Choroid plexus epithelial cell (primary cell): Measurements from ENCODE around the gene ABCB1.
"Not testable (repeated sequence)": the region's sequence is repeated elsewhere in the genome, so short reads cannot be mapped to it uniquely, and the experiment has no call there.

ENCODE experiments used
- DNase-seq: peaks from one replicate; pipeline ENCODE4 v3.0.0-alpha.2; 2010; ENCODE audit warnings: low read depth
- H3K4me3 ChIP-seq: 2 replicates; pipeline ENCODE4 v1.5.1; 2011; ENCODE audit warnings: low read depth, mild to moderate bottlenecking, control low read depth, low read length, moderate library complexity
- CTCF ChIP-seq: conservative IDR thresholded peaks from 2 replicates; pipeline ENCODE4 v1.5.1; 2011; ENCODE audit warnings: low read depth, mild to moderate bottlenecking, control low read depth, inconsistent platforms, low read length, moderate library complexity

The ABCB1 gene

GRCh38 chr7:87581723-87582122 lies 19.0 kb downstream of the ABCB1 start:
- TF ChIP-seq CTCF = no peak
- no peak for DNase-seq
- no peak overlapping the region for H3K4me3 ChIP-seq

- TF ChIP-seq CTCF = no peak
- DNase-seq = no peak
- H3K4me3 ChIP-seq = no peak overlapping the region
Measured at GRCh38 chr7:87580636-87581035, 20.0 kb downstream of the ABCB1 start.

GRCh38 chr7:87575521-87575920 lies 25.2 kb downstream of the ABCB1 start:
- no peak for TF ChIP-seq CTCF
- H3K4me3 ChIP-seq = no peak overlapping the region
- no peak for DNase-seq

DNA sequence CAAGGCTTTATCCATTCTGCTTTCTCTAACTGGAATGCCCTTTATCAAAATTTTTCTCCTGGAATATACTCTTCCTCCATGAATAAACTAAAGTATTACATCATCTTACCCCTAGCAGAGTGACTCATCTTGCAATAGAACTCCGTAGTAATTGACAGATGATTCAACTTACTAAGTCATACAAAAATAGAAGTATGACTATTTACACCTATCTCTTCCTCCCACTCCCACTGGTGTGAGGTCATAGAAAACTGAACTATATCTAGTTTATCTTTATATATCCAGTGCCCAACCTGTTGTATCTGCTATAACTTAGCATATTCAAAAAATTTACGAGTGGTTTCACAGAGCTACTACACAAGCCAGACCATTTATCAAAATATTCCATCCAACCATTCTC lies 26.1 kb downstream of the ABCB1 start:
- DNase-seq = peak; percentile 46
- H3K4me3 ChIP-seq = no peak overlapping the region
- TF ChIP-seq CTCF = no peak

GRCh38 chr7:87572513-87572912 lies 28.2 kb downstream of the ABCB1 start:
- H3K4me3 ChIP-seq, DNase-seq: not testable (repeated sequence)

DNA sequence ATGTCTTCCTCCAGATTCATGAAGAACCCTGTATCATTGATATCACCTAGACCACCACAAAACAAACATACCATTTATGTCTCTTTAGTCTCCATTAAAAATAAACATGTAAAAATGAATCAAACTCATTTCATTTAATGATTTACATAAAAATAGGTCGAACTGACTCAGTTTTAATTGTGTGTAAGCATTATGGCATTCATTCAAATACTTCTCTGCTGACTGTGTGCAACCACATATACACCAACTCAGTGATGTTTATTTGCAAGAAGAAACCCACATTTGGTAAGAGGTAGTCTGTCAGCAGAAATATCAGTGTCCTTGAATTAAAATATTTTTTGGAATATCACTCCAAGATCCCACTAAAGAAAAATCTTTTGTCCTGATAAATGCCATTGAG lies 30.5 kb downstream of the ABCB1 start:
- no peak overlapping the region for H3K4me3 ChIP-seq
- peak; percentile 64 for DNase-seq
- no peak for TF ChIP-seq CTCF

DNA sequence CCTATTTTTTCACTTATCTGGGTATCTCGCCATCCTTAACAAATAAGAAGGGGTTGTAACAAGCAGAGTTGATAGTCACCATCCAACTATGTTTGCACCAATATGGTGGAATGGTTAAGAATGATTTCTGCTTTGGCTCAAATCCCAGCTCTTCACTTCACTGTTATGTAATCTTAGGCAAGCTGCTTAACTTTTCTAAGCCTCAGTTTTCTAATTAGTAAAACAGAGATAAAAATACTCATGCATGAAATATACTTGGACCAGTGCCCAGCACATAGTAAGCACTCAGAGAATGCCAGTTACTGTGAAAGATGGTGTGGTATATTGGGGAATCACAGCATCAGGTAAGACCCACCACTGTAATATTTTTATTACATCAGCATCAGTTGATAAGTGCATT lies 33.6 kb downstream of the ABCB1 start:
- TF ChIP-seq CTCF = no peak
- DNase-seq = no peak
- H3K4me3 ChIP-seq = no peak overlapping the region

DNA sequence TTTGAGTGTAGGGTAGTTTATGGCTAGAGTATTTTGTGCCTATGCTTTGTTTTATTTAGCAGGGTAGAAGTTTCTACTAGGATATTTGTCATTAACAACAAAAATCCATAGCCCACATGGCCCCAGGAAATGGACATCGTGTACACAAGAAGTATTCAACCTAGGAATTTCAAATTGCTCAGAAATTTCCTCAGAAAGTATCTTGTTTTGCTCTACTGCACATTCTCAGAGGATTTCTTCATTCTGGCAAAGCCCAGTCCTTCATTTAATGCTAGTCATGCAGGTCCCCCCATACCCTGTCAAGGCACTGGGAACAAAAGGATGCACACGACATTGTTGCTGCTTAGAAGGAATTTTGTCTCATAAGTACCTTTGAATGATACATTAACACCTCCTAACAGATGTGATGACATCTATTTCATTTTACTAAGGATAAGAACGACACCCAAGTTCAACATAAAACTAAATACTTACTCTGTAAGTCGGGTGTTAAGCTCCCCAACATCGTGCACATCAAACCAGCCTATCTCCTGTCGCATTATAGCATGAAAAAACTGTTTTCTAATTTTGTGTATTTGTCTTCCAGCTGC lies 34.3 kb downstream of the ABCB1 start:
- TF ChIP-seq CTCF = no peak
- no peak for DNase-seq

More for the DNA sequence above, 34.3 kb downstream of the ABCB1 start:
- H3K4me3 ChIP-seq = no peak overlapping the region
